GM18951 (cell line): Measurements from ENCODE around the gene TRNP1.
"Not testable (repeated sequence)": the region's sequence is repeated elsewhere in the genome, so short reads cannot be mapped to it uniquely, and the experiment has no call there.

Source experiments
- POLR2A ChIP-seq: IDR thresholded peaks from 4 replicates; pipeline ENCODE4 v1.6.1; 2011; ENCODE audit warnings: mild to moderate bottlenecking; ENCODE audit not compliant: insufficient read length, insufficient read depth; ENCODE audit errors: extremely low read depth
- in situ Hi-C: fragments of 300-500 bp; cut with MboI; formaldehyde crosslinking; loops from one replicate; pipeline ENCODE4 v1.12.0; 2022; ENCODE audit warnings: low sequenced_read_pairs, mixed read lengths, inconsistent platforms; ENCODE audit not compliant: unreplicated experiment

Gene TRNP1, protein sequence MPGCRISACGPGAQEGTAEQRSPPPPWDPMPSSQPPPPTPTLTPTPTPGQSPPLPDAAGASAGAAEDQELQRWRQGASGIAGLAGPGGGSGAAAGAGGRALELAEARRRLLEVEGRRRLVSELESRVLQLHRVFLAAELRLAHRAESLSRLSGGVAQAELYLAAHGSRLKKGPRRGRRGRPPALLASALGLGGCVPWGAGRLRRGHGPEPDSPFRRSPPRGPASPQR

DNA sequence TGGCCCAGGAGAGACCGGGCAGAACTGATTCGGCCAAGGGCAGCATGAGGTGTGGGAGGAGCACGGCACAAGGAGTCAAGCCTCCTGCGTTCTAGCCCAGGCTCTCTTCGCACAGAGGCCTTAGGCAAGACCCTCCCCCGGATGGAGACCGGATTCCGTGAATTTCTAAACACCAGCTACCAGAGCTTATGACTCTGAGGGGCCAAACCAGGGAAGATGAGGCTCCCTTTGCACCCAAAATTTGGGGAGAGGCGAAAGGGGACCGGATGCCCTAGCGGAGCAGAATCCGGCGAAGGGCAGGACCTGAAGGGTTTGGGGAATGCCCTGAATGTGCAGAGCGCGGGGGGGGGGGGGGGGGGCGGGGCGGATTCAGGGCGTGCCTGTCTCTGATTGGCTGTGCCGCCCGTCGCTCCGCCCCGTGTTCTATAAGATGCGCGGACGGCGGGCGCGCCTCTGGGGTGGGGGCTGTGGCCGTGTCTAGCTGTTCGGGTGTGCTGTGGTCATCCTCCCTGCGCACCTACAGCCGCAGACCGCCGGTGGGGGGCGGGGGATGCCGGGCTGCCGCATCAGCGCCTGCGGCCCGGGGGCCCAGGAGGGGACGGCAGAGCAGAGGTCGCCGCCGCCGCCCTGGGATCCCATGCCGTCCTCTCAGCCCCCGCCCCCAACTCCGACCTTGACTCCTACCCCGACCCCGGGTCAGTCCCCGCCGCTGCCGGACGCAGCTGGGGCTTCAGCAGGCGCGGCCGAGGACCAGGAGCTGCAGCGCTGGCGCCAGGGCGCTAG, at the start of gene TRNP1:
Gene TRNP1 (plus strand): TSS at position 456 of the 783 bp plus-strand sequence. CDS start 95 bp downstream, at position 551.
- TF ChIP-seq POLR2A, result peak; percentile 47
- in situ Hi-C loops, result no loop called here

- no peak for TF ChIP-seq POLR2A
- in situ Hi-C loops, result no loop called here
Measured at GRCh38 chr1:26945138-26945537, 48.4 kb upstream of the TRNP1 start.

DNA sequence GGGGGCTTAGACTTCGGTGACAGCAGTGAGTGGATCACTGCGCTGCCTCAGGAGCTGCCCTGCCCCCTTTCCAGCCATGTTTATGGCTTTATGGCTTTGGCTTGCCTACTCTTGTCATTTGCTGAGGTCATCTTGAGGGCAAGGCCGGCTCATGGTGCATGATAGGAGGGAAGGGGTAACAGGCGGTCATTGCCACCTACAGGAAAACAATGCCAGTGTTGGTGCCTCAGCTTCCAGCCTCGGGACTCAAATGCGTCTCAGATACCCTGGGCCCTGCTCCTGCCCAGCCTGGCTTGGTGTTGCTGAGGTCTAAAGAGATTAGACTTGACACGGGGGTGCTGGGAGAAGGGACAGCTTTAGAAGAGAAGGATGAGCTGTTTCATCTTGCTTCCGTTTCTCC, 47.8 kb upstream of the TRNP1 start:
- no peak for TF ChIP-seq POLR2A

GRCh38 chr1:26946270-26946669, 47.2 kb upstream of the TRNP1 start:
- in situ Hi-C loops, result no loop called here
- no peak for TF ChIP-seq POLR2A

More for the DNA sequence above, 47.8 kb upstream of the TRNP1 start:
- in situ Hi-C loops, result no loop called here

GRCh38 chr1:26948725-26949057, 44.8 kb upstream of the TRNP1 start:
- in situ Hi-C loops, result not testable (repeated sequence)

DNA sequence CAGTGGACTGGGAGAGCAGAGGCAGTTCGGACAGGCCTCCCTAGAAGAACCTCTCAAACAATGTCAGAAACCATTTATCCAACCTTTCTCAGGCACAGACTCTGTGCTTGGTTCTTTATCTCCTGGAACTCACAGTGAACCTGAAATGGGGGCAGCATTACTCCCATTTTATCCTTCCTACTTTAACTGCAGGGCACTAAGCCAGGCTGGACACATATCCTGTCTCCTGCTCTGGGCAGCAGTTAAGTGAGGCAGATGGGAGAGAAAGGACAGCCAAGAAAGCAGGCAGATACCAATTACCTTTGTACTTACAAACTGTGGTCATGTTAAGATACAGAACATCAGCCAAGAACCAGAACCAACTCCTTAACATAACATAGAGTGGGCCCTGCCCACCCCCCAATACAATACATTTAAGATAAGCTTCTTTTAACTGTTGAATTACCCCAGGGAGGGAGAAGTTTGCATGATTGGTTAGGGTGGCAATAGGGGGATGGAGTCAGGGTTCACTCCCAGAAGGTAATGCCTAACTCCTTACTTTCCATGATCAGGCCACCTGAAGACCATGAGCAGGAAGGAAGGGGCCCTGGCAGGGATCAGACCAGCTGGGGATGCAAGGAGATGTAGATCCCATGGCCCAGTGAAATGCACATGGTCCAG, 44.1 kb upstream of the TRNP1 start:
- TF ChIP-seq POLR2A, result no peak
- in situ Hi-C loops, result no loop called here

GRCh38 chr1:26949926-26950319, 43.6 kb upstream of the TRNP1 start:
- no peak for TF ChIP-seq POLR2A
- in situ Hi-C loops, result no loop called here

- in situ Hi-C loops, result no loop called here
- no peak for TF ChIP-seq POLR2A
Measured at GRCh38 chr1:26950602-26951001, 42.9 kb upstream of the TRNP1 start.

DNA sequence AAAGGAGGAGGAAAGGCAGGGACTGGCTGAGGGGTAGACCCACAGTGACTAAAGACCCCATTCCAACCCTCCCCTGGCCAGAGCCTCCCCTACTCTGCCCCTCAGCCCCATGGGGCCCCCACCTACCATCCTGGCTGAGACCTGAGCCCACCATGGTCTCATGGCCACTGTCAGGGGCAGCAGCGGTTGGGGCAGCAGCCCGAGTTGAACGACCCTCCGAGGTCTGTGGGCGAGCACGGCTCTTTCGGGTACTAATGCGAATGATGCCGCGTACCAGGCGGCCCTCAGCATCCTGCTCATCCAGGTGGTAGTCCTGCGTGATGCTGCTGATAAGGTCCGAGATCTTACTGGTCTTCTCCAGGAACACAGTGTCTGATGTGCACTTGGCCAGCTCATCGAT, 42.3 kb upstream of the TRNP1 start:
- in situ Hi-C loops, result no loop called here
- no peak for TF ChIP-seq POLR2A

DNA sequence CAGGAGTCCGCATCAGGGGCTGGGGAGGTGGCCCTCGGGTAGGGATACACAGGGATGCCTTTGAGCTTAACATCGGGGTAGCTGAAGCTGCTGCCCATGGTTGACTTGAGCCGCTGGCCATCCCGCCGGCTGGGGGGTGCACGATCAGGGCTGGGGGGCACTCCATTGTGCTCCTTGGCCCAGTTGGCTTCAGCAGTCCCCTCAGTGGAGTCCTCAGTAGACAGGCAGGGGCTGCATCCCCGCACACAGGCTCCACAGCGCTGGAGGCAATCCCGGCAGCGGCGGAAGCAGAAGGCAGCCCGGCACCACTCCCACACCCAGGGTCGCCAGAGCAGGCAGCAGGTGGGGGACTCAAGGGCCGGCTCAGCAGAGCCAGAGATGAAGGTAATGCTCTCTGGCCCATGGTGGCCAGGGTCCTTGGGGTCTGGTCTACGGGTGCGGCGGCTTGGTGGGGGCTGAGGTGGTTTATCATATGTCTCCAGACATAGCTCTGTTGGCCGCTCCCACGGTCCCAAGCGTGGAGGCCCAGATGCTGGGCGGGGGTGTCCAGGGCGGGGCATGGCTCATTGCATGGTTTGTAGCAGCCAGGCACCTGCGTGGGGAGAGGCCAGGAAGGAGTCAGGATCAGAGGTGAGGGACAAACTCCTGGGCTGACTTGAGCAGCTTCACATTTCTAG, 41.5 kb upstream of the TRNP1 start:
- no peak for TF ChIP-seq POLR2A

GRCh38 chr1:26953374-26953773, 40.1 kb upstream of the TRNP1 start:
- in situ Hi-C loops, result no loop called here
- TF ChIP-seq POLR2A, result no peak

More for the DNA sequence above, 41.5 kb upstream of the TRNP1 start:
- in situ Hi-C loops, result no loop called here

- in situ Hi-C loops, result no loop called here
Measured at GRCh38 chr1:26956321-26956720, 37.2 kb upstream of the TRNP1 start.

GRCh38 chr1:26957306-26957705, 36.2 kb upstream of the TRNP1 start:
- in situ Hi-C loops, result no loop called here
- no peak for TF ChIP-seq POLR2A

More at GRCh38 chr1:26956321-26956720, 37.2 kb upstream of the TRNP1 start:
- TF ChIP-seq POLR2A, result no peak

GRCh38 chr1:26959270-26959669, 34.2 kb upstream of the TRNP1 start:
- in situ Hi-C loops, result no loop called here
- no peak for TF ChIP-seq POLR2A
